SK-N-SH treated with all-trans-retinoic acid at 6 μM for 48 hours (cell line): Measurements from ENCODE around the gene FAM78B.
A peak's percentile ranks its signal among the peaks of the same experiment; 100 is the strongest.

ENCODE experiments used
- ATAC-seq: fragments of 200-7000 bp; cut with Tn5 transposase; 3 replicates; pipeline ENCODE4 v1.9.1; 2020; ENCODE audit warnings: mild to moderate bottlenecking, moderate library complexity
- ARNTL ChIP-seq: fragments of 450-650 bp; formaldehyde crosslinking; IDR thresholded peaks from 2 replicates; pipeline ENCODE4 v1.5.0; 2020; ENCODE audit warnings: low read depth, mild to moderate bottlenecking, moderate library complexity, borderline replicate concordance
- BACH2 ChIP-seq: fragments of 250-450 bp; sonication (Bioruptor Pico); IDR thresholded peaks from 2 replicates; pipeline ENCODE4 v1.9.0; 2021; ENCODE audit warnings: mild to moderate bottlenecking, borderline replicate concordance
- CREB5 ChIP-seq: fragments of 250-450 bp; sonication (Bioruptor Pico); IDR thresholded peaks from 2 replicates; pipeline ENCODE4 v1.5.1; 2020; ENCODE audit warnings: low read depth, mild to moderate bottlenecking, moderate library complexity
- CSDC2 ChIP-seq: fragments of 250-450 bp; sonication (Bioruptor Pico); IDR thresholded peaks from 2 replicates; pipeline ENCODE4 v1.5.0; 2020; ENCODE audit warnings: mild to moderate bottlenecking, moderate library complexity
- CSRNP3 ChIP-seq: fragments of 250-450 bp; sonication (Bioruptor Pico); IDR thresholded peaks from 2 replicates; pipeline ENCODE4 v1.5.1; 2021; ENCODE audit warnings: mild to moderate bottlenecking, moderate library complexity
- ESRRG ChIP-seq: fragments of 250-450 bp; sonication (Bioruptor Pico); IDR thresholded peaks from 2 replicates; pipeline ENCODE4 v1.6.1; 2021; ENCODE audit warnings: mild to moderate bottlenecking
- GLIS3 ChIP-seq: fragments of 250-450 bp; sonication (Bioruptor Pico); IDR thresholded peaks from 2 replicates; pipeline ENCODE4 v1.5.0; 2020; ENCODE audit warnings: mild to moderate bottlenecking, moderate library complexity
- ISL1 ChIP-seq: fragments of 250-450 bp; sonication (Bioruptor Pico); IDR thresholded peaks from 2 replicates; pipeline ENCODE4 v2.1.2; 2022; ENCODE audit warnings: mild to moderate bottlenecking, moderate library complexity
- OSR1 ChIP-seq: fragments of 250-450 bp; sonication (Bioruptor Pico); IDR thresholded peaks from 2 replicates; pipeline ENCODE4 v1.8.0; 2022; ENCODE audit warnings: moderate library complexity, mild to moderate bottlenecking, inconsistent platforms
- PATZ1 ChIP-seq: fragments of 250-450 bp; sonication (Bioruptor Pico); IDR thresholded peaks from 2 replicates; pipeline ENCODE4 v1.8.0; 2020; ENCODE audit warnings: mild to moderate bottlenecking, moderate library complexity, borderline replicate concordance
- POU6F1 ChIP-seq: fragments of 250-450 bp; sonication (Bioruptor Pico); IDR thresholded peaks from 2 replicates; pipeline ENCODE4 v1.8.0; 2021; ENCODE audit warnings: low read depth, mild to moderate bottlenecking, moderate library complexity, borderline replicate concordance
- PPARA ChIP-seq: fragments of 250-450 bp; sonication (Bioruptor Pico); IDR thresholded peaks from 2 replicates; pipeline ENCODE4 v1.5.0; 2020; ENCODE audit warnings: mild to moderate bottlenecking, borderline replicate concordance
- RARB ChIP-seq: fragments of 250-450 bp; sonication (Bioruptor Pico); IDR thresholded peaks from 2 replicates; pipeline ENCODE4 v1.8.0; 2021; ENCODE audit warnings: mild to moderate bottlenecking, moderate library complexity
- SNAI2 ChIP-seq: fragments of 250-450 bp; sonication (Bioruptor Pico); IDR thresholded peaks from 2 replicates; pipeline ENCODE4 v1.5.0; 2020; ENCODE audit warnings: mild to moderate bottlenecking, moderate library complexity
- TCF4 ChIP-seq: fragments of 250-450 bp; sonication (Bioruptor Pico); IDR thresholded peaks from 2 replicates; pipeline ENCODE4 v1.8.0; 2021; ENCODE audit warnings: mild to moderate bottlenecking, moderate library complexity, borderline replicate concordance
- TSHZ2 ChIP-seq: fragments of 250-450 bp; sonication (Bioruptor Pico); IDR thresholded peaks from 2 replicates; pipeline ENCODE4 v1.5.0; 2020; ENCODE audit warnings: mild to moderate bottlenecking, moderate library complexity
- ZFP3 ChIP-seq: fragments of 250-450 bp; sonication (Bioruptor Pico); IDR thresholded peaks from 2 replicates; pipeline ENCODE4 v1.5.0; 2020; ENCODE audit warnings: mild to moderate bottlenecking, moderate library complexity
- ZFP30 ChIP-seq: fragments of 450-650 bp; formaldehyde crosslinking; IDR thresholded peaks from 2 replicates; pipeline ENCODE4 v1.5.0; 2022; ENCODE audit warnings: mild to moderate bottlenecking, moderate library complexity
- ZNF8 ChIP-seq: fragments of 450-650 bp; formaldehyde crosslinking; IDR thresholded peaks from 2 replicates; pipeline ENCODE4 v1.5.0; 2020; ENCODE audit warnings: mild to moderate bottlenecking, moderate library complexity

FAM78B gene

GRCh38 chr1:166140251-166140650 lies 26.6 kb downstream of the FAM78B start:
- no peak for TF ChIP-seq ESRRG (CRISPR knock-in tag)
- TF ChIP-seq CSRNP3 (CRISPR knock-in tag), result no peak
- TF ChIP-seq OSR1 (CRISPR knock-in tag), result no peak
- TF ChIP-seq ARNTL, result no peak
- no peak for TF ChIP-seq POU6F1 (CRISPR knock-in tag)
- TF ChIP-seq ZNF8 (CRISPR knock-in tag), result no peak
- TF ChIP-seq CREB5 (CRISPR knock-in tag), result no peak
- no peak for TF ChIP-seq PPARA (CRISPR knock-in tag)
- no peak for TF ChIP-seq ISL1 (CRISPR knock-in tag)
- TF ChIP-seq CSDC2, result no peak
- no peak for TF ChIP-seq ZFP3
- no peak for TF ChIP-seq PATZ1
- no peak for TF ChIP-seq ZFP30
- no peak for TF ChIP-seq GLIS3 (CRISPR knock-in tag)
- no peak for TF ChIP-seq TCF4 (CRISPR knock-in tag)
- TF ChIP-seq RARB, result no peak
- ATAC-seq, result no peak

GRCh38 chr1:166139735-166140134 lies 27.1 kb downstream of the FAM78B start:
- no peak for ATAC-seq
- TF ChIP-seq OSR1 (CRISPR knock-in tag) (no peak), CSDC2 (no peak), ESRRG (CRISPR knock-in tag) (no peak), CSRNP3 (CRISPR knock-in tag) (no peak)
- TF ChIP-seq, all 23 proteins: peak for 0

GRCh38 chr1:166136699-166137401 lies 30.0 kb downstream of the FAM78B start:
- ATAC-seq, result no peak
- TF ChIP-seq CSDC2 (no peak), ESRRG (CRISPR knock-in tag) (no peak), SNAI2 (CRISPR knock-in tag) (no peak), ARNTL (no peak), CREB5 (CRISPR knock-in tag) (no peak), ZFP3 (no peak)

GRCh38 chr1:166136222-166136621 lies 30.6 kb downstream of the FAM78B start:
- ATAC-seq, result no peak; the same call in 2 of the 3 replicates
- no peak for TF ChIP-seq CSRNP3 (CRISPR knock-in tag)
- TF ChIP-seq ZFP3, result no peak
- TF ChIP-seq ZFP30, result no peak
- no peak for TF ChIP-seq ZNF8 (CRISPR knock-in tag)
- TF ChIP-seq TCF4 (CRISPR knock-in tag), result peak; percentile 76; the same call in 1 of the 2 replicates
- no peak for TF ChIP-seq CREB5 (CRISPR knock-in tag)
- no peak for TF ChIP-seq BACH2 (CRISPR knock-in tag)
- TF ChIP-seq TSHZ2 (CRISPR knock-in tag), result peak; percentile 72; the same call in 1 of the 2 replicates
